Retina (tissue), 1 donor: ENCODE data around the gene TRMT2A.
A peak's percentile ranks its signal among the peaks of the same experiment; 100 is the strongest.
"Not testable (repeated sequence)": the region's sequence is repeated elsewhere in the genome, so short reads cannot be mapped to it uniquely, and the experiment has no call there.

Experiments used
- DNase-seq: peaks from one replicate; pipeline ENCODE4 v3.0.0-alpha.2; 2016

The TRMT2A gene

GRCh38 chr22:20083157-20083890, 33.7 kb downstream of the TRMT2A start:
- DNase-seq = no peak

- peak; percentile 71 for DNase-seq
Measured at GRCh38 chr22:20080776-20081654, 36.0 kb downstream of the TRMT2A start.

DNA sequence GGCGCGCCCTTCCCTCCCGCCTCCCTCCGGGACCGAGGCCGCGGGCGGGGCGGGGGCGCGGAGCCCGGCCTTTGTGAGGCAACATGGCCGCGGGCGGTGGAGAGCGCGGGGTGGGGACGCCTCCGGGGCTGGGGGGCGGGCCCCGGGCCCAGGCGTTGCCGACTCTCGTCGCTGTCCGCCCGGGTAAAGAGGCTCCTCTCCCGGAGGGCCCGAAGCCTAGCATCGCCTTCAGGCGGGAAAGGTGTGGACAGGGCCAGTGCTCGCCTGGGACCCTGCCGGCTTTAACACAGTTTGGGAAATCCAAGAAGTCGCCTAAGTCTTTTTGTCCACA, 36.6 kb downstream of the TRMT2A start:
- no peak for DNase-seq

GRCh38 chr22:20079745-20080444, 37.1 kb downstream of the TRMT2A start, which contains the start of gene DGCR8:
DGCR8 (plus strand) TSS chr22:20080241; CDS start chr22:20085964, 5,723 bp downstream.
- DNase-seq = peak; percentile 95

- DNase-seq = no peak
Measured at GRCh38 chr22:20076627-20077172, 40.3 kb downstream of the TRMT2A start.

DNA sequence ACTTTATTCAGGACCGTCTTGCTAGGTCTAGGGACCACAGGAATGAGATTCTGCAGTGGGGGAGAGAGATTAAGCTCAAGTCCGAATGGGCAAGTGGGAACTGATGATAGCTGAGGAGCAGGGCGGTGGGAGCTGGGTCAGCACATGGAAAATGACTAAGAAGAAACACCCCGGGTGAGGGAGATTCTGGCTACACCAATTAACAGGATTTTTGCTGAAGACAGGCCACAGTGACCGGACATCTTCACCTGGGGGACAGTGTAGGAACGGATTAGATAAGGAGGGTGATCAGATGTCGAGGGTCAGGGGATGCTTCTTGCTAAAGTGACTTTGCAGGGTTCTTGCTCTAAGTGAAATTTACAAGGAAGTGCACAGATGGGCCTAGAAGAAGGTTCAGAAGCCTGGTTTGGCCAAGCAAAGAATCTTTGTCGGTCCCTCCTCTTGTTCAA, 45.5 kb downstream of the TRMT2A start:
- DNase-seq = no peak

- no peak for DNase-seq
Measured at GRCh38 chr22:20069331-20070042, 47.5 kb downstream of the TRMT2A start.

DNA sequence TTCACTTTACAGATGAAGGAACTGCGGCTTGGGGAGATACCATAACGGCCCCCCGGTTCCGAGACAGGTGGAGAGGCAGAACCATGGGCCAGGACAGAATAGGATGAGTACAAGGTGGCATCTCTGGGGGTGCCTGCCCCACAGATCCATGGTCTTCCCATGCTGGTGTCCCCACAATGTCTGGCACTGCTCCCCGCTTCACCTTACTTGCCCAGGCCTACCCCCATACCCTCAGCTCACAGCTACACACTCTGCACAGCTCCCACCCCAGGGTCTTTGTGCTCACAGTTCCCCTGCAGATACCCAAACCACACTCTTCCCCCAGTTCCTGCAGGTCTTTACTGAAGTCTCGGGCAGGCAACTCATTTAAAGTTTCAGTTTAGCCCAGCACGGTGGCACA, 48.4 kb downstream of the TRMT2A start:
- DNase-seq = no peak

DNA sequence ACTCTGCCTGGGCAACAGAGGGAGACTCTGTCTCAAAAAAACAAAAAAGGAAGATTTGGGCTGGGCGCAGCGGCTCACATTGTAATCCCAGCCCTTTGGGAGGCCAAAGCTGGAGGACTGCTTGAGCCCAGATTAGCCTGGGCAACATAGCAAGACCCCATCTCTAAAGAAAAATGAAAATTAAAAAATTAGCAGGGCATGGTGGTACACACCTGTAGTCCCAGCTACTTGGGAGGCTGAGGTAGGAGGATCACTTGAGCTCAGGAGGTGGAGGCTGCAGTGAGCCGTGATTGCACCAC, 49.7 kb downstream of the TRMT2A start:
- DNase-seq = not testable (repeated sequence)

- no peak for DNase-seq
Measured at GRCh38 chr22:20066617-20067383, 50.2 kb downstream of the TRMT2A start.

DNA sequence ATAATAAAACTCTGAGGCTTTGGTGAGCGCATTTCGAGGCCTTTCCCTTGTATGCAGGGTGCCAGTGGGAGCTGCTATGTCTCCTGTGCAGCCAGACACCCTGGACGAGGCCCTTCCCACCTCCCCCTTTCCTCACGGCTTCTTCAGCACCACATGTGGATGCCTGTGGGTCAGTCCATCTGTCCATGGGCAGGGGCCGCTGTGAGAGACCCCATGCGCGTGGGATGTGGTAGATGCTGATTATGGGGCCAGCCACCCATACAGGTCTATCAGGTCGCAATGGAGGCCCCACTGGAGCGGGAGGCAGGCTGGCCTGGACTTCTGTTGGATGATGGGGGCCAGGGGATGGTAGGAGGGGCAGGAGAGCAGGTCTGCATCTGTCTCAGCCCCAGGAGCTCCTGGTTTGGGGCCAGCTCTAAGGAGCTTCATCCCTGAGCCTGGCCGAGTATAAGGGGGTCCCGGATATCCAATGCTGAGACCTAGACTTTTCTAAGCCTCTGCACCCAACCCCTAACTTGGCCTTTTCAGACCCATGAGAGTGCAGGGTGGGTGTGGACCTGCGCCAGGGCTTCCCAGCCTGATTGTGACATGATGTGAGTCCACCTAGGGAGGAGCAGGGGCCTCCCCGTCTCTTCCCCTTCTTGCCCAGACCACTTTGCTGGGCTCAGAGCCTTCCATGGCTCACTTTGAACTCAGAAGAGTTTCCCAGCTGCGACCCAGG, 51.0 kb downstream of the TRMT2A start:
- DNase-seq = no peak

GRCh38 chr22:20064545-20065262, 52.3 kb downstream of the TRMT2A start:
- DNase-seq = no peak

DNA sequence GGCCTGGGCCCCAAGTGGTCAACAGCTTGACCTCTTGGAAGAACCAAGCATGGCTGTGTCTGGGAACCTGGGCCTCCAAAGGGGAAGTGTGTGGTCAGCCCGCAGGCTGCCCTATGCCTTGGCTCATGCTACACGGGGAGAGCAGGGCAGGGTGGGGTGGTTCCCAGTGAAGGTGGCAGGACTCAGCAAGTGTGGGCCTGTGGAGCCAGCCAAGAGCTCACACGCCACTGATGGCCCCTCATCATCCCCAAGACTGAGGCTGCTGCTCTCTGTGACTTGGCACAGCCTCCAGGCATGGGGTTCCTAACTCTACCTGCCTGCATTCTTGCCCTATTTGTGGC, 52.9 kb downstream of the TRMT2A start:
- no peak for DNase-seq

- no peak for DNase-seq
Measured at GRCh38 chr22:20063271-20064139, 53.5 kb downstream of the TRMT2A start.

DNA sequence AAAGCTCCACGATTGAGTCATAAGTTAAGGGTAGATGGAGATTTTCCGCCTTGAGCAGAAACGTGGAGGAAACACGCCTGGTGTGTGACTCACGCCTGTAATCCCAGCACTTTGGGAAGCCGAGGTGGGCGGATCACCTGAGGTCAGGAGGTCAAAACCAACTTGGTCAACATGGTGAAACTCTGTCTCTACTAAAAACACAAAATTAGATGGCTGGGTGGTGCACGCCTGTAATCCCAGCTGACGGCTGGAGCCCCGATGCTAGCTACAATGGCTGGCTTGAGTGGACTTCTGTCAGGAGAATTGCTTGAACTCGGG, 54.3 kb downstream of the TRMT2A start:
- no peak for DNase-seq

DNA sequence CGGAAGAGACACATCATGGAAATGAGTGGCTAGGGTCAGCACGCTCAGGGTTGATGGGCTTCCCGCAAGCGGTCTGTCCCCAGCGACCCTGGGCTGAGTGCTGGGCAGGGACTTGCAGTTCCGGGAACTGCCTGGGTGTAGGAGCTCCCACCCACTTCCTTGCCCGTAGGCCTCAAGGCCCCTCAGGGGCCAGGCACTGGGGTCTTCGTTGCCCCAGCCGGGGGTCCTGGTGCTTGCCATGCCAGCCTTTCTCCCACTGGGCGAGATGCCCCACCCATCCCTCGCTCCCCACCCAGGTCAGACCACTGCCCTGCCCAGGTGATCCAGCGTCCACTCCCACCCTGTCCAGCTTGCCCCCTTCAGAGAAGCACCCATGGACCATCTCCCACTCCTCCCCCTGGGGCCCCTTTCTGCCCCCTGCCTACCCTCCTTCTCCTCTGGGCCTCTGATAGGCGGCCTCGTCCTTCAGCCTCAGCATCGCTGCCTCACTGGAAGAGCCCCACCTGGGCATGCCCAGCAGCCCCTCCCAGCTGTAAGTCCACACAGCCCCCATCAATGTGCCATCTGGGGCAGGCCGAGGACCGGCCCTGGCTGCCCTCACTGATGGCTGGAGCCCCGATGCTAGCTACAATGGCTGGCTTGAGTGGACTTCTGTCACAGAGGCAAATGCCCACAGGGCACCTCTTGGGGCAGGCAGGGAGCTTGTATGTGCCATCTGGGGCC, 54.8 kb downstream of the TRMT2A start:
- no peak for DNase-seq
